KMS-11 (cell line): Measurements from ENCODE around the gene TMEM92.

Experiments
- H2AFZ ChIP-seq: fragments of 200-600 bp; sonication (generic); 2 replicates; pipeline ENCODE4 v1.6.1; 2016; ENCODE audit warnings: antibody characterized with exemption, mixed run types, low read depth
- H3K27ac ChIP-seq: fragments of 200-600 bp; sonication (generic); 2 replicates; pipeline ENCODE4 v1.6.1; 2016; ENCODE audit warnings: mild to moderate bottlenecking, mixed run types
- H3K27me3 ChIP-seq: fragments of 200-600 bp; sonication (generic); 2 replicates; pipeline ENCODE4 v1.6.1; 2017; ENCODE audit warnings: mild to moderate bottlenecking, low read depth, mixed run types, moderate library complexity; ENCODE audit not compliant: insufficient read depth
- H3K36me3 ChIP-seq: fragments of 200-600 bp; sonication (generic); 2 replicates; pipeline ENCODE4 v1.6.1; 2017; ENCODE audit warnings: mild to moderate bottlenecking, mixed run types; ENCODE audit not compliant: insufficient read depth
- H3K4me1 ChIP-seq: fragments of 200-600 bp; sonication (generic); 2 replicates; pipeline ENCODE4 v1.6.1; 2016; ENCODE audit warnings: mild to moderate bottlenecking, low read depth, mixed run types; ENCODE audit not compliant: poor library complexity, severe bottlenecking
- H3K4me2 ChIP-seq: fragments of 200-600 bp; sonication (generic); 2 replicates; pipeline ENCODE4 v1.7.0; 2016; ENCODE audit warnings: mild to moderate bottlenecking, mixed run types
- H3K4me3 ChIP-seq: fragments of 200-600 bp; sonication (generic); IDR thresholded peaks from 2 replicates; pipeline ENCODE4 v1.6.1; 2017; ENCODE audit warnings: low read depth, low read length, mixed read lengths; ENCODE audit not compliant: insufficient read depth
- H3K79me2 ChIP-seq: fragments of 200-600 bp; sonication (generic); 2 replicates; pipeline ENCODE4 v1.6.1; 2016; ENCODE audit warnings: low read depth, mixed run types; ENCODE audit not compliant: insufficient read depth
- H3K9ac ChIP-seq: fragments of 200-600 bp; sonication (generic); 2 replicates; pipeline ENCODE4 v1.6.1; 2016; ENCODE audit warnings: mild to moderate bottlenecking, mixed run types
- H4K20me1 ChIP-seq: fragments of 200-600 bp; sonication (generic); 2 replicates; pipeline ENCODE4 v1.6.1; 2016; ENCODE audit warnings: mild to moderate bottlenecking, mixed run types; ENCODE audit not compliant: insufficient read depth
- CTCF ChIP-seq: fragments of 200-600 bp; sonication (generic); conservative IDR thresholded peaks from 2 replicates; pipeline ENCODE4 v1.6.1; 2017; ENCODE audit warnings: low read depth, mild to moderate bottlenecking, antibody characterized with exemption, low read length, moderate library complexity, mixed read lengths

TMEM92 gene

GRCh38 chr17:50308666-50309065 is 34.4 kb downstream of the TMEM92 start:
- Histone ChIP-seq H3K27me3 (0 out of 2 replicates have a peak, but pooled peaks cover 3% of the 10 kb centered on the region), H2AFZ (no peak overlapping the region), H3K9ac (no peak overlapping the region), H3K4me1 (no peaks in the 10 kb centered on the region), H3K27ac (no peak overlapping the region), H3K36me3 (no peaks in the 10 kb centered on the region), H3K4me2 (no peak overlapping the region), H3K79me2 (no peaks in the 10 kb centered on the region), H3K4me3 (no peak overlapping the region), H4K20me1 (no peaks in the 10 kb centered on the region)
- no peak for TF ChIP-seq CTCF

- 0 out of 2 replicates have a peak, but pooled peaks cover 3% of the 10 kb centered on the region for H3K27me3 ChIP-seq
These were observed 36.3 kb downstream of the TMEM92 start for GRCh38 chr17:50310455-50311111.

GRCh38 chr17:50311112-50311460 is 36.8 kb downstream of the TMEM92 start:
- Histone ChIP-seq H4K20me1 (no peaks in the 10 kb centered on the region), H3K79me2 (no peaks in the 10 kb centered on the region), H3K27ac (no peak overlapping the region), H3K9ac (no peak overlapping the region), H2AFZ (no peak overlapping the region), H3K27me3 (0 out of 2 replicates have a peak, but pooled peaks cover 3% of the 10 kb centered on the region), H3K4me3 (no peak overlapping the region), H3K4me1 (no peaks in the 10 kb centered on the region), H3K36me3 (no peaks in the 10 kb centered on the region), H3K4me2 (no peak overlapping the region)
- TF ChIP-seq CTCF, result no peak

More at GRCh38 chr17:50310455-50311111, 36.3 kb downstream of the TMEM92 start:
- Histone ChIP-seq H3K9ac (no peak overlapping the region), H3K27ac (no peak overlapping the region), H3K4me3 (no peak overlapping the region), H2AFZ (no peak overlapping the region), H3K4me2 (no peak overlapping the region), H4K20me1 (no peaks in the 10 kb centered on the region), H3K4me1 (no peaks in the 10 kb centered on the region), H3K79me2 (no peaks in the 10 kb centered on the region), H3K36me3 (no peaks in the 10 kb centered on the region)
- TF ChIP-seq CTCF, result no peak

GRCh38 chr17:50311483-50311882 is 37.2 kb downstream of the TMEM92 start:
- no peaks in the 10 kb centered on the region for H4K20me1 ChIP-seq
- H3K79me2 ChIP-seq, result no peaks in the 10 kb centered on the region
- H3K9ac ChIP-seq, result no peak overlapping the region
- no peaks in the 10 kb centered on the region for H3K4me1 ChIP-seq
- H3K4me3 ChIP-seq, result no peak overlapping the region
- no peak overlapping the region for H3K4me2 ChIP-seq
- H3K27me3 ChIP-seq, result 0 out of 2 replicates have a peak, but pooled peaks cover 3% of the 10 kb centered on the region
- TF ChIP-seq CTCF, result no peak
- no peaks in the 10 kb centered on the region for H3K36me3 ChIP-seq
- H3K27ac ChIP-seq, result no peak overlapping the region
- H2AFZ ChIP-seq, result no peak overlapping the region
